ENCODE data around the gene SRP54.

SRP54 gene

GRCh38 chr14:34983148-34983760, 462 bp downstream of the SRP54 start:
- no peak for DNase-seq (ENCODE audit: low read depth)
- peak overlapping the region; percentile 98 for H3K4me3 ChIP-seq (ENCODE audit: low read length)
- TF ChIP-seq, protein P1, sequence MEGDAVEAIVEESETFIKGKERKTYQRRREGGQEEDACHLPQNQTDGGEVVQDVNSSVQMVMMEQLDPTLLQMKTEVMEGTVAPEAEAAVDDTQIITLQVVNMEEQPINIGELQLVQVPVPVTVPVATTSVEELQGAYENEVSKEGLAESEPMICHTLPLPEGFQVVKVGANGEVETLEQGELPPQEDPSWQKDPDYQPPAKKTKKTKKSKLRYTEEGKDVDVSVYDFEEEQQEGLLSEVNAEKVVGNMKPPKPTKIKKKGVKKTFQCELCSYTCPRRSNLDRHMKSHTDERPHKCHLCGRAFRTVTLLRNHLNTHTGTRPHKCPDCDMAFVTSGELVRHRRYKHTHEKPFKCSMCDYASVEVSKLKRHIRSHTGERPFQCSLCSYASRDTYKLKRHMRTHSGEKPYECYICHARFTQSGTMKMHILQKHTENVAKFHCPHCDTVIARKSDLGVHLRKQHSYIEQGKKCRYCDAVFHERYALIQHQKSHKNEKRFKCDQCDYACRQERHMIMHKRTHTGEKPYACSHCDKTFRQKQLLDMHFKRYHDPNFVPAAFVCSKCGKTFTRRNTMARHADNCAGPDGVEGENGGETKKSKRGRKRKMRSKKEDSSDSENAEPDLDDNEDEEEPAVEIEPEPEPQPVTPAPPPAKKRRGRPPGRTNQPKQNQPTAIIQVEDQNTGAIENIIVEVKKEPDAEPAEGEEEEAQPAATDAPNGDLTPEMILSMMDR (IDR thresholded peaks at IDR 0.05; ENCODE audit: insufficient read depth, low read depth, low read length, missing control alignments): no peak

DNA sequence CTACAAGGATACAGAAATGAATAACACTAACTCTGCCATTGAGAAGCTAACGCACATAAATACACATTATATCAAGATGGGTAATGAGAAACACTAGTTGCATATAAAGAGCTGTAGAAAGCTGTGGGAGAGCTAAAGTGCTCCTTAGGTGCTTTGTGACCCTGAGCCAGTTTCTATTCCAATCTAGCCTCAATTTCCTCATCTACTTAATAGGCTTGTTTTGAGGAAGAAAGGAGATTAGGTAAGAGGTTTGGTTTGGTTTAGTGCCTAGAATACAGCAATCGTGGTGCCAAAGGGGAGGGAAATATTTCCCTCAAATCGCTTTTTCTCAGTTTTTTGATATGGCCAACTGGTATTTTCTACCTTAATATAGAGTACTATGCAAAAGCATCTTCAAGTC, 994 bp downstream of the SRP54 start:
- peak overlapping the region; percentile 98 for H3K4me3 ChIP-seq (ENCODE audit: low read length)
- TF ChIP-seq, protein P1 (IDR thresholded peaks at IDR 0.05; ENCODE audit: insufficient read depth, low read depth, low read length, missing control alignments): no peak
- DNase-seq (ENCODE audit: low read depth): no peak

- TF ChIP-seq, protein P1 (IDR thresholded peaks at IDR 0.05; ENCODE audit: insufficient read depth, low read depth, low read length, missing control alignments): no peak
- no peak overlapping the region for H3K4me3 ChIP-seq (ENCODE audit: low read length)
Observed at GRCh38 chr14:34985740-34986139, 2.9 kb downstream of the SRP54 start.

GRCh38 chr14:34987180-34987579, 4.4 kb downstream of the SRP54 start:
- DNase-seq (ENCODE audit: low read depth): no peak
- no peak overlapping the region for H3K4me3 ChIP-seq (ENCODE audit: low read length)
- TF ChIP-seq, protein P1 (IDR thresholded peaks at IDR 0.05; ENCODE audit: insufficient read depth, low read depth, low read length, missing control alignments): no peak

More at GRCh38 chr14:34985740-34986139, 2.9 kb downstream of the SRP54 start:
- DNase-seq (ENCODE audit: low read depth): no peak

DNA sequence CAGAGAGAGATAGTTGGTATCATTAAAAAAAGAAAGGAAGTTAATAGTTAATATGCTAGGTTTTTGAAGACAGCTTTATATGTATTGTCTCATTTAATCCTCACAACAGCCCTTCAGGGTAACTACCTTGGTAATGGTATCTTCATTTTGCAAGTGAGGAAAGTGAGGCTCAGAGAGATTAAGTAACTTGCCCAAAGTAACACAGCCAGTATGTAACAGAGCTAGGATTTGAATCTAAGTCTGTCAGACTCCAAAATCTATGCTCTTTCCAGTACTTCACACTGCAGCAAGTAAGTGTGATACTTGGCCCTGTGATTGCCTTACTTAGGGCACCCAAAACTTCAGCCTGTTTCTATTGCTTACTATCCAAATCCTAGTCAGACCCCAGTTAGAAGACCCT, 7.0 kb downstream of the SRP54 start:
- no peak overlapping the region for H3K4me3 ChIP-seq (ENCODE audit: low read length)
- TF ChIP-seq, protein P1 (IDR thresholded peaks at IDR 0.05; ENCODE audit: insufficient read depth, low read depth, low read length, missing control alignments): no peak
- DNase-seq (ENCODE audit: low read depth): no peak

GRCh38 chr14:34993426-34993825, 10.6 kb downstream of the SRP54 start:
- peak; percentile 9 for DNase-seq (ENCODE audit: low read depth)
- H3K4me3 ChIP-seq (ENCODE audit: low read length): no peak overlapping the region
- TF ChIP-seq, protein P1 (IDR thresholded peaks at IDR 0.05; ENCODE audit: insufficient read depth, low read depth, low read length, missing control alignments): no peak

DNA sequence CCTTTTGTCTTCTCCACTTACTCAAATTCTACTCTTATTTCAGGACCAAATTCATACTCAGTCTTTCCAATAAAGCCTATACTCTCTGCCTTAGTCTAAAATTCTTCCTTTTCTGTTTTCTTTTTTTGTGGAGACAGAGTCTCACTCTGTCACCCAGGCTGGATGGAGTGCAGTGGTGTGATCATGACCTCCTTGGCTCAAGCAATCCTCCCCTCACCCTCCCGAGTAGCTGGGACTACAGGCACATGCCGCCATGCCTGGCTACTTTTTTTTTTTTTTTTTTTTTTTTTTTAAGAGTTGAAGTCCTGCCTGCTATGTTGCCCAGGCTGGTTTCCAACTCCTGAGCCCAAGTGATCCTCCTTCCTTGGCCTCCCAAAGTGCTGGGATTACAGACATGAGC, 11.9 kb downstream of the SRP54 start:
- H3K4me3 ChIP-seq (ENCODE audit: low read length): no peak overlapping the region
- TF ChIP-seq, protein P1 (IDR thresholded peaks at IDR 0.05; ENCODE audit: insufficient read depth, low read depth, low read length, missing control alignments): no peak

More for the DNA sequence above, 11.9 kb downstream of the SRP54 start:
- DNase-seq (ENCODE audit: low read depth): no peak
